Fibroblast of mammary gland (primary cell): ENCODE data around the gene MTCL1.

Experiments
- DNase-seq: peaks from one replicate; pipeline ENCODE4 v3.0.0-alpha.2; 2010; ENCODE audit warnings: low read depth
- H3K4me3 ChIP-seq: 2 replicates; pipeline ENCODE4 v1.5.1; 2011; ENCODE audit warnings: low read depth, mild to moderate bottlenecking, low read length, moderate library complexity; ENCODE audit not compliant: control insufficient read depth
- TF ChIP-seq, protein P1 (sequence below): conservative IDR thresholded peaks from 2 replicates; pipeline ENCODE4 v1.5.1; 2011; ENCODE audit warnings: low read depth, low read length, inconsistent platforms; ENCODE audit not compliant: control insufficient read depth, insufficient read depth

MTCL1 gene

DNA sequence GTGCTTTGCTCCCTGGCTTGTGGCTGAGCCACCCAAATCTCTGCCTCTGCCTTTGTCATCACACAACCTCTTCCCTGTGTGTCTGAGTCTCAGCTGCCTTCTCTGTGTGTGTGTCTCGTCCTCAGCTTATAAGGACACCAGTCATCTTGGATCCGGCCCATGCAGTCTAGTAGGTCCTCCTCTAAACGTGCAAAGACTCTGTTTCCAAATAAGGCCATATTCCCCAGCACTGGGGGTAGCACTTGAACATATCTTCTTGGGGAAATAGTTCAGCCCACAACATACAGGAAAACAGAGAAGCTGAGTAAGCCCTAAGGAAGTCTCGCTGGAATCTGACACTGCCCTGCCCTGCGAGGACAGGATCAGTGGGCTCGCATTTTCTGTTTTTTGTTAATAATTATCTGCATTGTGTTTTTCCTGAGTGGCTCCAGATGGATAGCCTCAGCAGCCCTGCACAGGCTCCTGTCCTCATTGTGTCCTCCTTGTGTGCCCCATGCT, 42.1 kb downstream of the MTCL1 start:
- H3K4me3 ChIP-seq, result no peak overlapping the region
- DNase-seq, result peak; percentile 68
- TF ChIP-seq, protein P1, sequence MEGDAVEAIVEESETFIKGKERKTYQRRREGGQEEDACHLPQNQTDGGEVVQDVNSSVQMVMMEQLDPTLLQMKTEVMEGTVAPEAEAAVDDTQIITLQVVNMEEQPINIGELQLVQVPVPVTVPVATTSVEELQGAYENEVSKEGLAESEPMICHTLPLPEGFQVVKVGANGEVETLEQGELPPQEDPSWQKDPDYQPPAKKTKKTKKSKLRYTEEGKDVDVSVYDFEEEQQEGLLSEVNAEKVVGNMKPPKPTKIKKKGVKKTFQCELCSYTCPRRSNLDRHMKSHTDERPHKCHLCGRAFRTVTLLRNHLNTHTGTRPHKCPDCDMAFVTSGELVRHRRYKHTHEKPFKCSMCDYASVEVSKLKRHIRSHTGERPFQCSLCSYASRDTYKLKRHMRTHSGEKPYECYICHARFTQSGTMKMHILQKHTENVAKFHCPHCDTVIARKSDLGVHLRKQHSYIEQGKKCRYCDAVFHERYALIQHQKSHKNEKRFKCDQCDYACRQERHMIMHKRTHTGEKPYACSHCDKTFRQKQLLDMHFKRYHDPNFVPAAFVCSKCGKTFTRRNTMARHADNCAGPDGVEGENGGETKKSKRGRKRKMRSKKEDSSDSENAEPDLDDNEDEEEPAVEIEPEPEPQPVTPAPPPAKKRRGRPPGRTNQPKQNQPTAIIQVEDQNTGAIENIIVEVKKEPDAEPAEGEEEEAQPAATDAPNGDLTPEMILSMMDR, result no peak

DNA sequence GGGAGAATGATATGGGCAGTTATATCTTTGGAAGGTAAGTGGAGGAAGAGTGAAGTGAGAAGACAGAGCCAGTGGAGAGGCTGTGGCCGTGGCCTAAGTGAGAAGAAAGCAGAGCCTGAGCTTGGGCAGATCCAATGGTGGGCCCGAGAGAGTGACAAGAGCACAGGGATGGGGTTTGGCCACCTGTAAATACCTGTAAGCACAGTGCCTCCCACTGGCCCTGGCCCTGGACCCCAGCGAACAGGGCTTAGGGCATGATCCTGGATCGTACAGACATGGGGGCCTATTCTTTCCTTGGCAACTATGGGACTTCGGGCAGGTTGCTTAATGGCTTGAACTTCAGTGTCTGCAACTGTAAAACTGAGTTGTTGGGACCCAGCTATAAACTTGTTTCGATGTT, 44.1 kb downstream of the MTCL1 start:
- no peak overlapping the region for H3K4me3 ChIP-seq
- no peak for DNase-seq
- TF ChIP-seq, protein P1, result no peak

DNA sequence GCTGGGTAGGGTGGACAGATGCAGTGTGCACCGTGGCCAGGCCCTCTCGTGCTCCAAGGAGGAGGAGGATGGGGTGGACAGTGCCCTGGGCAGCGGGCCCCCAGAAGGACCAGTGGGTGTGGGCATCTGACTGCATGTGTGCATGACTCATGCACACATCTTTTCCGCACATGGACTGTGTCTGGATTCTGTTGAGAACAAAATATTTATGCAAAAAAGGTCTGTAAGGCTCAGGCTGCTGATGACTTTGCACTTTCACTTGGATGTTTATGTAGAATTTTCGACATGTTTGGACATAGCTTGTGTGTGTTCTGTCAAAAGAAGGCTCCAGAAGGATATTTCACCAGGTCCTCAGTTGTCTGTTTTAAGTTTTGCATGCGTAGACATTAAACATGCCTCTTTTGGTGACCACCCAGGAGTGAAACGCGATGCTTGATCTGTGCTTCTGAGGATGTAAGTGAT, 45.6 kb downstream of the MTCL1 start:
- H3K4me3 ChIP-seq, result no peak overlapping the region
- DNase-seq, result peak; percentile 92
- TF ChIP-seq, protein P1, result no peak

DNA sequence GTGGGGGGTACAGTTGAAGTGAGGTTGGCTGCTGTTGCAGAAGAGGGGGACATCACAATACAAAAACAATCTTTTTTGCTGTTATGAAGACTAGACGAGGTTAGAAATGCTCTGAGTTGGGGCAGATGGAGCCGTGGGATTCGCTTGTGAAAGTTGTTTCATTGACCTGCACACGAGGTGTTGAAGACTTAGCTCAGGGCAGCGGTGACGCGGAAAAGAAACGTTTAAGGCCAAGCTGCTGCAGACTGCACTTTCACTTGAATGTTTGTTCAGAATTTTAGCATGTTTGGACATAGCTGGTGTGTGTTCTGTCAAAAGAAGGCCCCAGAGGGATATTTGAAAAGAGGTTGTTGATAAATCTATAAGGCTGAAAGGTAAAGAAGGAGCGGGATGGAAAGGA, 46.3 kb downstream of the MTCL1 start:
- DNase-seq, result no peak
- no peak overlapping the region for H3K4me3 ChIP-seq
- TF ChIP-seq, protein P1, result no peak

DNA sequence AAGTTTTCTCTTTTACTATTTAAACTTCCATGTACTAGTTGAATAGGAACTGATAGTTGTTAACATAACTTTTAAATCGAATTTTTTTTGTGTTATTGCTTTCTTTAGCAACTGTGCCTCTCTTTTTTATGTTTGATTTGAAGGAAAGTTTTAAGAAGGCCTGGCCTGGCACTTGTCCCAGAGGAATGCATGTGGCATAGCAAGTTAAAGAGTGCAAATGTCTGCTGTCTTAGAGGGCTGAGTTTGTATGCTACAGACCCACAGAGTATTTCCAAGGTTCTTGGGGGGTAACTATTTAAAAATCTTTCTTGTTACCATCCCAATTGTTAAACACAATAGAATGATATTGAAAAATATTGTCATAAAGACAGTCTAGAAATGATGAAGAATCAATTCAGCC, 47.0 kb downstream of the MTCL1 start:
- H3K4me3 ChIP-seq, result no peak overlapping the region
- TF ChIP-seq, protein P1, result no peak
- peak; percentile 24 for DNase-seq

DNA sequence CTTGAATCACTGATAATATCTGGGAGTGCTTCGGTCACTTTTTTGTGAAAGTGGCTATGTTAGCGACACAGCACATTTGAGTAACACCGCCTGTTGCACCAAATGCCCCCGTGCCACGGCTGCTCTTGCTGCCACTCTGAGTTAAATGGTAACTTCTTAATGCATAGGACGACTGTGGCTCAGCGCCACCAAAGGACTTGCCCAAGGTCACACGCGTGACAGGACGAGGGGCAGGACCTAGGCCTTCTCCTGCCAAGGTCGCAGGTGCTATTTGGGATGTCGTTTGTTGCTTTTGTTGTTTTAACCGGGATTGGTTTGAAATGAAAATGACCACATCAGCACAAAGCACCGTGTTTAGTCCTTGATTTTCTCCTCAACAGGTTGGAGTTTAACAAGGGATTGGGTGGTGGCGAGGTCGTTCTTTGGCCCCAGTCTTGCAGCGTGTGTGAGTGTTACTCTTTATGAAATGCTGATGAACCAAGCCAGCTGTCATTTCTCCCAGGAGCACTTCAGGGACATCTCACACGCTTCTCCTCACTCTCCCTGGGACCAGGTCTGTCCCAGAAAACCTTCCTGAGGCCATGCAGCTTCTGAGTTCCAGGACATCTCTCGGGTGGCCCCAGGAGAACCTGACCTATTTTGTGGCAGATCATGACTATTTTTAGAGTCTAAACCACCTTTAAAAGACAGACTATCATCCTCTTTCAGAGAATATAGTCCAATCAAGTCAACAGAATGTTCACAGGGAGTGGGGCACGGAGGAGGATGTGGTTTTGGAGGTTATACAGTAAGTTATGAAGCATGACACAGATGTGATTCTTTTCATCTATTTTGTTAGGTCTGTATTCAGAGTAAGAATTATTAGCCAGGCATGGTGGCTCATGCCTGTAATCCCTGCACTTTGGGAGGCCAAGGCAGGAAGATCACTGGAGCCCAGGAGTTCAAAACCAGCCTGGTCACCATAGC, 49.9 kb downstream of the MTCL1 start:
- DNase-seq, result peak; percentile 77
- TF ChIP-seq, protein P1, result no peak
- no peak overlapping the region for H3K4me3 ChIP-seq
